GM23338 (cell line): ENCODE data around the gene TPP2. TPM values are rescaled to one million over a fixed set of nuclear protein-coding genes. Genes with fewer than 3 reads are reported as not detected.

Experiments
- ATAC-seq: fragments of 200-7000 bp; cut with Tn5 transposase; 3 replicates; pipeline ENCODE4 v1.9.1; 2020
- DNase-seq: peaks from one replicate; pipeline ENCODE4 v3.0.0-alpha.2; 2015; ENCODE audit warnings: low spot score
- H2AFZ ChIP-seq: fragments of 200-600 bp; sonication (generic); 2 replicates; pipeline ENCODE4 v1.8.0; 2016; ENCODE audit warnings: antibody characterized with exemption, mild to moderate bottlenecking, moderate library complexity
- H3F3A ChIP-seq: fragments of 200-600 bp; sonication (generic); replicated peaks from 2 replicates; pipeline ENCODE4 v1.8.0; 2017; ENCODE audit warnings: antibody characterized with exemption, mixed run types, low read depth
- H3K27ac ChIP-seq: fragments of 200-600 bp; sonication (generic); 2 replicates; pipeline ENCODE4 v1.6.1; 2016; ENCODE audit warnings: low read depth
- H3K27me3 ChIP-seq: fragments of 200-600 bp; sonication (generic); 2 replicates; pipeline ENCODE4 v1.8.0; 2016; ENCODE audit warnings: mild to moderate bottlenecking, mixed run types, moderate library complexity; ENCODE audit not compliant: insufficient read depth
- H3K36me3 ChIP-seq: fragments of 200-600 bp; sonication (generic); 2 replicates; pipeline ENCODE4 v1.8.0; 2016; ENCODE audit warnings: mild to moderate bottlenecking; ENCODE audit not compliant: insufficient read depth
- H3K4me1 ChIP-seq: fragments of 200-600 bp; sonication (generic); 2 replicates; pipeline ENCODE4 v1.8.0; 2016; ENCODE audit warnings: mild to moderate bottlenecking, moderate library complexity; ENCODE audit not compliant: insufficient read depth
- H3K4me2 ChIP-seq: fragments of 200-600 bp; sonication (generic); 2 replicates; pipeline ENCODE4 v1.7.1; 2017; ENCODE audit warnings: mixed run types
- H3K4me3 ChIP-seq: fragments of 200-600 bp; sonication (generic); 2 replicates; pipeline ENCODE4 v1.6.1; 2016; ENCODE audit warnings: mixed run types
- H3K79me2 ChIP-seq: fragments of 200-600 bp; sonication (generic); replicated peaks from 2 replicates; pipeline ENCODE4 v1.8.0; 2017; ENCODE audit warnings: mild to moderate bottlenecking; ENCODE audit not compliant: insufficient read depth
- H3K9me2 ChIP-seq: fragments of 200-600 bp; sonication (generic); 2 replicates; pipeline ENCODE4 v1.8.0; 2017; ENCODE audit not compliant: insufficient read depth
- H4K20me1 ChIP-seq: fragments of 200-600 bp; sonication (generic); replicated peaks from 2 replicates; pipeline ENCODE4 v1.8.0; 2017; ENCODE audit warnings: mild to moderate bottlenecking; ENCODE audit not compliant: insufficient read depth
- H3K27ac Mint-ChIP-seq: 2 replicates; pipeline ENCODE4 v1.8.0; 2020; ENCODE audit warnings: inconsistent platforms, mild to moderate bottlenecking, moderate library complexity, mixed read lengths
- H3K27me3 Mint-ChIP-seq: 3 replicates; pipeline ENCODE4 v1.8.0; 2022; ENCODE audit warnings: low read depth, mild to moderate bottlenecking, moderate library complexity, mixed read lengths, inconsistent platforms; ENCODE audit not compliant: insufficient read depth, poor library complexity
- H3K36me3 Mint-ChIP-seq: 3 replicates; pipeline ENCODE4 v1.8.0; 2021; ENCODE audit warnings: low read depth, mild to moderate bottlenecking, inconsistent platforms, moderate library complexity, mixed read lengths
- H3K4me1 Mint-ChIP-seq: 3 replicates; pipeline ENCODE4 v1.8.0; 2020; ENCODE audit warnings: mild to moderate bottlenecking, inconsistent platforms, mixed read lengths
- H3K4me3 Mint-ChIP-seq: 3 replicates; pipeline ENCODE4 v1.8.0; 2021; ENCODE audit warnings: moderate library complexity, mild to moderate bottlenecking, inconsistent platforms, mixed read lengths
- H3K9me3 Mint-ChIP-seq: 3 replicates; pipeline ENCODE4 v1.8.0; 2020; ENCODE audit warnings: moderate library complexity, mild to moderate bottlenecking, inconsistent platforms, mixed read lengths
- CREB1 ChIP-seq: fragments of 250-450 bp; sonication (Bioruptor Pico); IDR thresholded peaks from 2 replicates; pipeline ENCODE4 v1.5.0; 2020; ENCODE audit warnings: low read depth, mild to moderate bottlenecking, moderate library complexity
- EZH2 ChIP-seq: fragments of 200-600 bp; sonication (generic); IDR thresholded peaks from one replicate; pipeline ENCODE4 v1.8.0; 2017; ENCODE audit warnings: antibody characterized with exemption, mild to moderate bottlenecking, low read depth; ENCODE audit not compliant: unreplicated experiment
- NANOG ChIP-seq: IDR thresholded peaks from 2 replicates; pipeline ENCODE4 v1.6.1; 2016; ENCODE audit warnings: antibody characterized with exemption, borderline replicate concordance
- POLR2AphosphoS5 ChIP-seq: IDR thresholded peaks from 2 replicates; pipeline ENCODE4 v1.6.1; 2016; ENCODE audit warnings: antibody characterized with exemption, low read depth
- REST ChIP-seq: IDR thresholded peaks from one replicate; pipeline ENCODE4 v1.6.1; 2018; ENCODE audit warnings: antibody characterized with exemption; ENCODE audit not compliant: unreplicated experiment
- STAT1 ChIP-seq: IDR thresholded peaks from one replicate; pipeline ENCODE4 v1.6.1; 2016; ENCODE audit warnings: antibody characterized with exemption; ENCODE audit not compliant: unreplicated experiment
- ZNF114 ChIP-seq: fragments of 250-450 bp; sonication (Bioruptor Pico); IDR thresholded peaks from 2 replicates; pipeline ENCODE4 v1.5.0; 2020; ENCODE audit warnings: mild to moderate bottlenecking, moderate library complexity
- polyA plus RNA-seq: library from polyadenylated mRNA; unstranded; fragments of >200 nt; fragmentation: Nextera tagmentation; extraction: Ambion mirVana; gene quantifications from 2 replicates; pipeline ENCODE4 v1.2.1, GENCODE V29; 2016
- total RNA-seq: library from RNA; depleted of rRNA; stranded (reverse); fragments of >200 nt; shearing (Covaris generic); gene quantifications from 2 replicates; pipeline ENCODE4 v1.2.3, GENCODE V29; 2014
- TF ChIP-seq, protein P1 (sequence below), 2 experiments: fragments of 200-600 bp in 1 of 2; sonication (generic) in 1 of 2; conservative IDR thresholded peaks; 2 replicates each; pipeline versions ENCODE4 v1.5.1 to v1.6.1; 2016 to 2017; ENCODE audit warnings: antibody characterized with exemption in 2 of 2, low read depth in 2 of 2, mild to moderate bottlenecking in 2 of 2, moderate library complexity in 1 of 2

Gene TPP2
- total and polyA plus RNA-seq, 2 experiments from 2014 or later = 56.6 to 111 TPM

DNA sequence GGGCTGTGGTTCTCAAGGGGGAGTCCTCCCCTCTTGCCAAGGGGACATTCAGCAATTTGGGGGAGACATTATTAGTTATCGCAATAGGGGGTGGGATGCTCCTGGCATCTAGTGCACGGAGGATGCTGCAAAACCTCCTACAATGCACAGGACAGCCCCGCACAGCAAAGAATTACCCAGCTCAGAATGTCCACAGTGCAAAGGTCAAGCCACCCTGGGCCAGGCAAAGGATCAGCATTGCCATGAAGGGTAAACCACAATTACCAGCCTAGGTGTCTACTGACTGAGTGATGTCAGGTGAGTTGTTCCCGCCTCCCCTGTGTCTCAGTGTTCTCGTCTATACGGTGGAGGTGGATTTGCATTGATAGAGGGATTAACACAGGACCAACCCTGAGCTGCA is 100.5 kb downstream of the TPP2 start (continued):
- TF ChIP-seq, protein P1, sequence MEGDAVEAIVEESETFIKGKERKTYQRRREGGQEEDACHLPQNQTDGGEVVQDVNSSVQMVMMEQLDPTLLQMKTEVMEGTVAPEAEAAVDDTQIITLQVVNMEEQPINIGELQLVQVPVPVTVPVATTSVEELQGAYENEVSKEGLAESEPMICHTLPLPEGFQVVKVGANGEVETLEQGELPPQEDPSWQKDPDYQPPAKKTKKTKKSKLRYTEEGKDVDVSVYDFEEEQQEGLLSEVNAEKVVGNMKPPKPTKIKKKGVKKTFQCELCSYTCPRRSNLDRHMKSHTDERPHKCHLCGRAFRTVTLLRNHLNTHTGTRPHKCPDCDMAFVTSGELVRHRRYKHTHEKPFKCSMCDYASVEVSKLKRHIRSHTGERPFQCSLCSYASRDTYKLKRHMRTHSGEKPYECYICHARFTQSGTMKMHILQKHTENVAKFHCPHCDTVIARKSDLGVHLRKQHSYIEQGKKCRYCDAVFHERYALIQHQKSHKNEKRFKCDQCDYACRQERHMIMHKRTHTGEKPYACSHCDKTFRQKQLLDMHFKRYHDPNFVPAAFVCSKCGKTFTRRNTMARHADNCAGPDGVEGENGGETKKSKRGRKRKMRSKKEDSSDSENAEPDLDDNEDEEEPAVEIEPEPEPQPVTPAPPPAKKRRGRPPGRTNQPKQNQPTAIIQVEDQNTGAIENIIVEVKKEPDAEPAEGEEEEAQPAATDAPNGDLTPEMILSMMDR (conservative IDR thresholded peaks at IDR 0.05; ENCODE audit: low read depth in 2 of 2) = no peak
- TF ChIP-seq POLR2AphosphoS5 (no peak), NANOG (no peak), EZH2 (no peak), CREB1 (CRISPR knock-in tag) (no peak)

- peaks cover 4% of the 10 kb centered on the region for H3K4me1 Mint-ChIP-seq
- H3K27ac Mint-ChIP-seq = no peak overlapping the region
- Histone ChIP-seq H3F3A (no peaks in the 10 kb centered on the region), H3K79me2 (no peaks in the 10 kb centered on the region), H3K27me3 (no peaks in the 10 kb centered on the region), H3K9me2 (no peaks in the 10 kb centered on the region), H3K27ac (no peak overlapping the region), H3K4me1 (peaks cover 3% of the 10 kb centered on the region; the same call in 1 of the 2 replicates), H3K4me2 (no peak overlapping the region), H2AFZ (no peak overlapping the region), H3K36me3 (no peaks in the 10 kb centered on the region), H4K20me1 (no peaks in the 10 kb centered on the region), H3K4me3 (no peak overlapping the region)
- no peak overlapping the region for H3K4me3 Mint-ChIP-seq
- TF ChIP-seq STAT1 (no peak), NANOG (no peak), POLR2AphosphoS5 (no peak), EZH2 (no peak), REST (no peak), ZNF114 (CRISPR knock-in tag) (no peak), CREB1 (CRISPR knock-in tag) (no peak)
- H3K9me3 Mint-ChIP-seq = peaks cover 4% of the 10 kb centered on the region; the same call in 1 of the 3 replicates
- no peaks in the 10 kb centered on the region for H3K27me3 Mint-ChIP-seq
- H3K36me3 Mint-ChIP-seq = no peaks in the 10 kb centered on the region
- no peak for DNase-seq
- ATAC-seq = no peak
Observed at GRCh38 chr13:102697929-102698648, 101.3 kb downstream of the TPP2 start.
